Aortic smooth muscle cell (primary cell): Measurements from ENCODE around the gene ZNF583. TPM values are rescaled to one million over a fixed set of nuclear protein-coding genes. Genes with fewer than 3 reads are reported as not detected.

Experiments
- total RNA-seq: library from RNA; depleted of rRNA; stranded (reverse); fragments of >200 nt; gene quantifications from 2 replicates; pipeline ENCODE4 v1.2.3, GENCODE V29; 2014

Gene ZNF583
- total RNA-seq: 4.2 and 4.4 TPM in 2 replicates

GRCh38 chr19:56403764-56404704 lies at the start of gene ZNF583:
Gene ZNF583 (plus strand): TSS chr19:56404332. CDS start chr19:56407115, 2,783 bp downstream.

DNA sequence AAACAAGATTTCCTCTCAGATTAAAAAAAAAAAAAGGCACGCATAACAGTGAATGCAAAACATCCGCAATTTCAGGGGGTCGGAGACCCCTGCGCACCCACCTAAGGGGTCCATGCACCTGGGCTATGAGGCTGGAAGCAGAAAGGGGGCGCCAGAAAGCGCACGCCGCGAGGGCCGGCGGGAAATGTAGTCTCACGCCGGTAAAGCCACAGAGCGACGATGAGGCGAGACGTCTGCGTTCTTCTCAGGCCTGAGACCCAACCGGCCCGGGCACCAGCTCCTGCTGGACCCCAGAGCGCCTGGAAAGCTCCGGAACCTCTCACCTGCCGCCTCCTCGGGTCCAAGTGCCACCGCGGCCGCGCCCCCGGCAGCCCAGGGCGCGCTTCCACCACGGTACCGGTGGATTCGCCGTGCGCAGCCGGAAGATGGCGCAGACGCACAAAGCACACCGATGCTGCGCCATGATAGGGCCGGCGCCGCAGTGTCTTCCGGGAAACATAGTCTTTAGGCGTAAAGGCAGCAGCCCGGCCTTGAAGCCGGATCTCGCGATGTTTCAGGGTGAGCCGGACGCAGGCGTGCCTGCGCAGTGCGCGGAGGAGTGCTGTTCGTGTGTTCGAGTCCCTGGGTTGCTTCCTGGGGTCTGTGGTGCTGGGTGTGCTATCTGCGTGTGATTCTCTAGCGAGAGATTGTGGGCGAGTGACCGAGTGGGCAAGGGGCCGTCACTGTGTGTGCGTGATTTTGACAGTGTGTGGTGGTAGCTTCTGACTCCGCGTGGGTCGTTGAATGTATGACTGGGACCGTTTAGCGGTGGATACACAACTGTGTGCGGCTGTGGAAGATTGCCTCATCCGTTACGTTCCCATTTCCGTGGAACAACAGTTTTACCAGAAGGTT lies 10.8 kb upstream of the ZNF583 start, which contains the start of gene ZNF582:
TSS of gene ZNF582 (minus strand) at position 416 of the 894 bp plus-strand sequence. CDS start 1,782 bp downstream, outside the sequence.

Other genes with a start within 250 kb of the ZNF583 start
- gene GALP, start 228.3 kb upstream of the ZNF583 start, total RNA-seq: not detected in 2 replicates
- gene ZSCAN5B, start 206.5 kb upstream of the ZNF583 start, total RNA-seq: not detected in 2 replicates
- gene ZSCAN5C, start 202.1 kb upstream of the ZNF583 start, total RNA-seq: not detected in 2 replicates
- not detected in 2 replicates for gene EDDM13, start 131.6 kb upstream of the ZNF583 start, total RNA-seq
- gene ZSCAN5A, start 89.5 kb upstream of the ZNF583 start, total RNA-seq: 3.4 and 4.7 TPM in 2 replicates
- gene ZNF582, start 10.8 kb upstream of the ZNF583 start, total RNA-seq: 2.1 and 2.8 TPM in 2 replicates
- 3.2 and 4.0 TPM in 2 replicates for gene ZNF667, start 73.0 kb downstream of the ZNF583 start, total RNA-seq
- 3.8 and 4.4 TPM in 2 replicates for gene ZNF471, start 103.5 kb downstream of the ZNF583 start, total RNA-seq
- gene ZFP28, start 134.6 kb downstream of the ZNF583 start, total RNA-seq: 6.9 and 9.4 TPM in 2 replicates
- gene ZNF470, start 163.1 kb downstream of the ZNF583 start, total RNA-seq: 6.3 and 6.5 TPM in 2 replicates
- gene ZNF71, start 191.0 kb downstream of the ZNF583 start, total RNA-seq: 4.8 and 5.0 TPM in 2 replicates
- gene SMIM17, start 238.8 kb downstream of the ZNF583 start, total RNA-seq: 0.12 and 0.13 TPM in 2 replicates